Ectodermal cell (in vitro differentiated cells): ENCODE results near the gene PLXNA3.

Experiments used
- H3K27ac ChIP-seq: 2 replicates; pipeline ENCODE4 v1.7.0; 2013; ENCODE audit warnings: mild to moderate bottlenecking, low read depth, low read length; ENCODE audit not compliant: insufficient read depth, poor library complexity, severe bottlenecking
- H3K27me3 ChIP-seq: 2 replicates; pipeline ENCODE4 v1.7.0; 2013; ENCODE audit warnings: mild to moderate bottlenecking, low read length; ENCODE audit not compliant: insufficient read depth, control insufficient read depth, poor library complexity, severe bottlenecking
- H3K36me3 ChIP-seq: one replicate; pipeline ENCODE4 v1.7.0; 2013; ENCODE audit warnings: low read length; ENCODE audit not compliant: control insufficient read depth, insufficient read depth
- H3K4me1 ChIP-seq: one replicate; pipeline ENCODE4 v1.7.0; 2013; ENCODE audit warnings: low read length; ENCODE audit not compliant: control insufficient read depth, insufficient read depth
- H3K4me3 ChIP-seq: 2 replicates; pipeline ENCODE4 v1.7.0; 2013; ENCODE audit warnings: low read depth, low read length, control low read depth; ENCODE audit not compliant: insufficient read depth
- H3K9me3 ChIP-seq: 2 replicates; pipeline ENCODE4 v1.7.0; 2013; ENCODE audit warnings: mild to moderate bottlenecking, low read length, moderate library complexity; ENCODE audit not compliant: control insufficient read depth
- whole genome bisulfite sequencing, 2 experiments: methylation state at CpG; one replicate each; pipeline ENCODE4 v1.1.7; 2013; ENCODE audit warnings: missing lambda C conversion rate in 2 of 2; 5-methylcytosine and 5-hydroxymethylcytosine counted together

Gene PLXNA3

GRCh38 chrX:154467556-154467955 is 9.5 kb downstream of the PLXNA3 start:
- Histone ChIP-seq H3K36me3 (no peaks in the 10 kb centered on the region), H3K9me3 (no peaks in the 10 kb centered on the region), H3K4me1 (no peaks in the 10 kb centered on the region), H3K27me3 (no peaks in the 10 kb centered on the region), H3K4me3 (no peak overlapping the region), H3K27ac (no peak overlapping the region)
- WGBS, 2 experiments, result 93 to 95% methylated on average over 21 of the region's 21 CpGs

- 96 to 97% methylated on average over 23 of the region's 23 CpGs for WGBS, 2 experiments
- H3K36me3 ChIP-seq, result no peaks in the 10 kb centered on the region
Measured at GRCh38 chrX:154468217-154468616, 10.1 kb downstream of the PLXNA3 start.

GRCh38 chrX:154469114-154469513 is 11.0 kb downstream of the PLXNA3 start:
- H3K36me3 ChIP-seq, result no peaks in the 10 kb centered on the region
- no peaks in the 10 kb centered on the region for H3K9me3 ChIP-seq
- H3K27me3 ChIP-seq, result no peaks in the 10 kb centered on the region
- H3K27ac ChIP-seq, result no peak overlapping the region
- 93 to 96% methylated on average over 9 of the region's 9 CpGs for WGBS, 2 experiments
- no peaks in the 10 kb centered on the region for H3K4me1 ChIP-seq
- H3K4me3 ChIP-seq, result no peak overlapping the region

More at GRCh38 chrX:154468217-154468616, 10.1 kb downstream of the PLXNA3 start:
- no peaks in the 10 kb centered on the region for H3K27me3 ChIP-seq
- no peak overlapping the region for H3K27ac ChIP-seq
- no peaks in the 10 kb centered on the region for H3K4me1 ChIP-seq
- no peaks in the 10 kb centered on the region for H3K9me3 ChIP-seq
- no peak overlapping the region for H3K4me3 ChIP-seq

GRCh38 chrX:154469880-154470279 is 11.8 kb downstream of the PLXNA3 start:
- H3K9me3 ChIP-seq, result no peaks in the 10 kb centered on the region
- no peaks in the 10 kb centered on the region for H3K4me1 ChIP-seq
- no peak overlapping the region for H3K4me3 ChIP-seq
- no peak overlapping the region for H3K27ac ChIP-seq
- no peaks in the 10 kb centered on the region for H3K27me3 ChIP-seq
- WGBS, 2 experiments, result 97% methylated on average over 18 of the region's 18 CpGs
- H3K36me3 ChIP-seq, result no peaks in the 10 kb centered on the region

GRCh38 chrX:154470434-154470833 is 12.4 kb downstream of the PLXNA3 start:
- Histone ChIP-seq H3K27ac (no peak overlapping the region), H3K27me3 (no peaks in the 10 kb centered on the region), H3K4me3 (no peak overlapping the region), H3K9me3 (no peaks in the 10 kb centered on the region), H3K36me3 (no peaks in the 10 kb centered on the region), H3K4me1 (no peaks in the 10 kb centered on the region)
- WGBS, 2 experiments, result 95 to 97% methylated on average over 14 of the region's 14 CpGs

GRCh38 chrX:154470914-154471568 is 13.0 kb downstream of the PLXNA3 start:
- H3K9me3 ChIP-seq, result no peaks in the 10 kb centered on the region
- H3K4me1 ChIP-seq, result no peaks in the 10 kb centered on the region

GRCh38 chrX:154471839-154472684 is 14.0 kb downstream of the PLXNA3 start:
- no peaks in the 10 kb centered on the region for H3K4me1 ChIP-seq
- H3K27me3 ChIP-seq, result no peaks in the 10 kb centered on the region
- no peak overlapping the region for H3K4me3 ChIP-seq
- no peaks in the 10 kb centered on the region for H3K9me3 ChIP-seq
- no peak overlapping the region for H3K27ac ChIP-seq
- 91 to 92% methylated on average over 23 of the region's 23 CpGs for WGBS, 2 experiments
- H3K36me3 ChIP-seq, result no peaks in the 10 kb centered on the region

More at GRCh38 chrX:154470914-154471568, 13.0 kb downstream of the PLXNA3 start:
- Histone ChIP-seq H3K27me3 (no peaks in the 10 kb centered on the region), H3K27ac (no peak overlapping the region), H3K4me3 (no peak overlapping the region), H3K36me3 (no peaks in the 10 kb centered on the region)
- WGBS, 2 experiments, result 91% methylated on average over 23 of the region's 23 CpGs

GRCh38 chrX:154472685-154473632 is 14.9 kb downstream of the PLXNA3 start:
- 90% methylated on average over 28 of the region's 28 CpGs for WGBS, 2 experiments
- Histone ChIP-seq H3K4me1 (no peaks in the 10 kb centered on the region), H3K36me3 (no peaks in the 10 kb centered on the region), H3K9me3 (no peaks in the 10 kb centered on the region), H3K4me3 (no peak overlapping the region), H3K27me3 (no peaks in the 10 kb centered on the region), H3K27ac (no peak overlapping the region)

GRCh38 chrX:154473683-154474082 is 15.6 kb downstream of the PLXNA3 start:
- no peaks in the 10 kb centered on the region for H3K9me3 ChIP-seq
- H3K27ac ChIP-seq, result no peak overlapping the region
- no peak overlapping the region for H3K4me3 ChIP-seq
- H3K4me1 ChIP-seq, result no peaks in the 10 kb centered on the region
- H3K36me3 ChIP-seq, result no peaks in the 10 kb centered on the region
- WGBS, 2 experiments, result 95 to 98% methylated on average over 7 of the region's 7 CpGs
- no peaks in the 10 kb centered on the region for H3K27me3 ChIP-seq
